Brain microvascular endothelial cell (primary cell): ENCODE results near the gene IDE.

Experiments
- DNase-seq: peaks from one replicate; pipeline ENCODE4 v3.0.0-alpha.2; 2020
- H3K27ac ChIP-seq: fragments of 250-450 bp; sonication (Bioruptor Pico); 2 replicates; pipeline ENCODE4 v1.5.1; 2020; ENCODE audit warnings: mild to moderate bottlenecking, moderate library complexity
- H3K27me3 ChIP-seq: fragments of 250-450 bp; sonication (Bioruptor Pico); replicated peaks from 2 replicates; pipeline ENCODE4 v1.5.1; 2020; ENCODE audit warnings: mild to moderate bottlenecking
- H3K36me3 ChIP-seq: fragments of 250-450 bp; sonication (Bioruptor Pico); replicated peaks from 2 replicates; pipeline ENCODE4 v1.5.1; 2020; ENCODE audit warnings: mild to moderate bottlenecking
- H3K4me3 ChIP-seq: 2 replicates; pipeline ENCODE4 v1.5.1; 2011; ENCODE audit warnings: low read depth, mild to moderate bottlenecking, control low read depth, low read length, moderate library complexity
- in situ Hi-C: cut with HindIII; loops from 2 replicates; pipeline ENCODE4 v1.10.0; 2017; ENCODE audit warnings: low sequenced_read_pairs, low pct_ligation_motif_present
- TF ChIP-seq, protein P1 (sequence below): IDR thresholded peaks from 2 replicates; pipeline ENCODE4 v1.5.1; 2011; ENCODE audit warnings: low read depth, mild to moderate bottlenecking, moderate library complexity, low read length, control low read depth, inconsistent platforms; ENCODE audit errors: missing control alignments

IDE gene

DNA sequence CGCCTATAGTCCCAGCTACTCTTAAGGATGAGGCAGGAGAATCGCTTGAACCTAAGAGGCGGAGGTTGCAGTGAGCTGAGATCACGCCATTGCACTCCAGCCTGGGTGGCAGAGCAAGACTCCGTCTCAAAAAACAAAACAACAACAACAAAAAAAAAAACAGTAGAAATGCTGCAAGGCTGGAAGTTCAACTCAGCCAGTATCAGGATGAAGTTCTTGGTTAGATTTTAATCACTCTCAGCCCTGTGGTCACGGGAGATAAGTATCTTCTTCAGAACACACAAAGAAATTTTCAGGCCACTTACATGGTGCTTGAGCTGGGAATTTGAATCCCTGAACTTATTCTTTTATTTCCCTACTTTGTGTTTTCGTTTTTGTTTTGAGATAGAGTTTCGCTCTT, 162.5 kb downstream of the IDE start:
- H3K4me3 ChIP-seq, result no peak overlapping the region
- no peak overlapping the region for H3K27ac ChIP-seq
- H3K36me3 ChIP-seq, result no peaks in the 10 kb centered on the region
- no peaks in the 10 kb centered on the region for H3K27me3 ChIP-seq
- in situ Hi-C loops, result loop anchor here (25.0 kb wide), 1 partner anchor 324 kb away; no protein-coding TSS in a partner anchor
- no peak for DNase-seq
- TF ChIP-seq, protein P1, sequence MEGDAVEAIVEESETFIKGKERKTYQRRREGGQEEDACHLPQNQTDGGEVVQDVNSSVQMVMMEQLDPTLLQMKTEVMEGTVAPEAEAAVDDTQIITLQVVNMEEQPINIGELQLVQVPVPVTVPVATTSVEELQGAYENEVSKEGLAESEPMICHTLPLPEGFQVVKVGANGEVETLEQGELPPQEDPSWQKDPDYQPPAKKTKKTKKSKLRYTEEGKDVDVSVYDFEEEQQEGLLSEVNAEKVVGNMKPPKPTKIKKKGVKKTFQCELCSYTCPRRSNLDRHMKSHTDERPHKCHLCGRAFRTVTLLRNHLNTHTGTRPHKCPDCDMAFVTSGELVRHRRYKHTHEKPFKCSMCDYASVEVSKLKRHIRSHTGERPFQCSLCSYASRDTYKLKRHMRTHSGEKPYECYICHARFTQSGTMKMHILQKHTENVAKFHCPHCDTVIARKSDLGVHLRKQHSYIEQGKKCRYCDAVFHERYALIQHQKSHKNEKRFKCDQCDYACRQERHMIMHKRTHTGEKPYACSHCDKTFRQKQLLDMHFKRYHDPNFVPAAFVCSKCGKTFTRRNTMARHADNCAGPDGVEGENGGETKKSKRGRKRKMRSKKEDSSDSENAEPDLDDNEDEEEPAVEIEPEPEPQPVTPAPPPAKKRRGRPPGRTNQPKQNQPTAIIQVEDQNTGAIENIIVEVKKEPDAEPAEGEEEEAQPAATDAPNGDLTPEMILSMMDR, result no peak

DNA sequence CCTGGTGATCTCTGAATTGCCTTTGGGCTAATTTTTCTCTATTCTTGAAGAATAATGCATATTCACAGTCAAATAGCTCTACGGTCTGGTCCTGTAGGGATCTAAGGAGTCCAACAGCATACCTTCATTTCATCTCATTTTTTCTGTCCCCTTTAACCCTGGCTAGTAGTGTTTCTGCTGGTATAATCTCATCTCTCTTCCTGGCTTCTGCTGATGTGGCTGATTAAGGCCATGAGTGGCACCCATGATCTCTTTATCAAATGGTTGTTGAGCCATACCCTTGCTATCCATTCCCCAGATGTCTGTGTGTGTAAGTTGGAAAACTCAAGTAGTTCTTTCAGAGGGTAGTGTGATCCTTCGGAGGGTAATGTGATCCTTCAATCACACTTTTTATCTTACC, 163.4 kb downstream of the IDE start:
- H3K27me3 ChIP-seq, result no peaks in the 10 kb centered on the region
- TF ChIP-seq, protein P1, result no peak
- no peak for DNase-seq
- in situ Hi-C loops, result loop anchor here (25.0 kb wide), 1 partner anchor 323 kb away; no protein-coding TSS in a partner anchor
- H3K36me3 ChIP-seq, result no peaks in the 10 kb centered on the region
- no peak overlapping the region for H3K4me3 ChIP-seq
- no peak overlapping the region for H3K27ac ChIP-seq

DNA sequence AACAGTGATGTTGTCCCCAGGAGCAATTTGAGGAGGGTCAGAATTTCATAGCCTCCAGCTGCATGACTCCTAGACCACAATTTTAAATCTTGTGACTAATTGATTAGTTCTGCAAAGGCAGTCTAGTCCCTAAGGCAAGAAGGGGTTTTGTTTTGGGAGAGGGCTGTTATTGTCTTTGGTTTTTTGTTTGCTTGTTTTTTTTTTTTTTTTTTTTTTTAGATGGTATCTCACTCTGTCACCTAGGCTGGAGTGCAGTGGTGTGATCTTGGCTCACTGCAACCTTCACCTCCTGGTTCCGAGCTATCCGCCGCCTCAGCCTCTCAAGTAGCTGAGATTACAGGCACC, 165.9 kb downstream of the IDE start:
- TF ChIP-seq, protein P1, result no peak
- no peak for DNase-seq
- no peak overlapping the region for H3K27ac ChIP-seq
- H3K4me3 ChIP-seq, result no peak overlapping the region
- in situ Hi-C loops, result loop anchor here (25.0 kb wide), 1 partner anchor 321 kb away; no protein-coding TSS in a partner anchor
- no peaks in the 10 kb centered on the region for H3K36me3 ChIP-seq
- H3K27me3 ChIP-seq, result no peaks in the 10 kb centered on the region

- Histone ChIP-seq H3K4me3 (no peak overlapping the region), H3K36me3 (no peaks in the 10 kb centered on the region), H3K27ac (no peak overlapping the region), H3K27me3 (no peaks in the 10 kb centered on the region)
- no peak for DNase-seq
- in situ Hi-C loops, result loop anchor here (25.0 kb wide), 1 partner anchor 320 kb away; no protein-coding TSS in a partner anchor
- TF ChIP-seq, protein P1, result no peak
These were observed 166.4 kb downstream of the IDE start for GRCh38 chr10:92407305-92408016.

GRCh38 chr10:92405419-92405924, 168.4 kb downstream of the IDE start:
- TF ChIP-seq, protein P1, result no peak
- no peak for DNase-seq

More at GRCh38 chr10:92405419-92405924, 168.4 kb downstream of the IDE start:
- in situ Hi-C loops, result loop anchor here (25.0 kb wide), 1 partner anchor 318 kb away; no protein-coding TSS in a partner anchor
- Histone ChIP-seq H3K27ac (no peak overlapping the region), H3K27me3 (no peaks in the 10 kb centered on the region), H3K36me3 (no peaks in the 10 kb centered on the region), H3K4me3 (no peak overlapping the region)
